Esophagus squamous epithelium (tissue), 5 donors: Measurements from ENCODE around the gene MPL. TPM values are rescaled to one million over a fixed set of nuclear protein-coding genes. Genes with fewer than 3 reads are reported as not detected.
"Not testable (repeated sequence)": the region's sequence is repeated elsewhere in the genome, so short reads cannot be mapped to it uniquely, and the experiment has no call there.

Experiments used
- DNase-seq: peaks from one replicate; lab custom pipeline; 2025; lab: John Stamatoyannopoulos, UW
- H3K27ac ChIP-seq, 4 donors: fragments of 200-600 bp; sonication (generic); one replicate each; pipeline ENCODE4 v1.5.1; 2016 to 2019; ENCODE audit warnings: mild to moderate bottlenecking in 1 of 4
- H3K27me3 ChIP-seq, 4 donors: fragments of 200-600 bp; sonication (generic); 1 replicate in 3 of 4; 2 replicates in 1 of 4; pipeline versions ENCODE4 v1.5.1 to v1.6.0; 2017 to 2021; ENCODE audit warnings: antibody characterized with exemption in 1 of 4
- H3K36me3 ChIP-seq, 3 donors: fragments of 200-600 bp; sonication (generic); one replicate each; pipeline ENCODE4 v1.5.1; 2016 to 2019
- H3K4me1 ChIP-seq, 3 donors: fragments of 200-600 bp; sonication (generic); one replicate each; pipeline ENCODE4 v1.5.1; 2017 to 2019
- H3K4me3 ChIP-seq, 4 donors: fragments of 200-600 bp; sonication (generic); 1 replicate in 3 of 4; 2 replicates in 1 of 4; pipeline ENCODE4 v1.5.1; 2016 to 2019; ENCODE audit warnings: mild to moderate bottlenecking in 2 of 4, moderate library complexity in 1 of 4
- H3K9me3 ChIP-seq, 3 donors: fragments of 200-600 bp; sonication (generic); one replicate each; pipeline ENCODE4 v1.5.1; 2016 to 2019
- CTCF ChIP-seq, 6 experiments: fragments of 450-650 bp in 4 of 6; fragments of 200-600 bp in 2 of 6; sonication (generic) in 2 of 6; IDR thresholded peaks; one replicate each; pipeline ENCODE4 v1.5.1; 2016 to 2019; ENCODE audit warnings: antibody characterized with exemption in 6 of 6, mild to moderate bottlenecking in 4 of 6, moderate library complexity in 4 of 6
- POLR2A ChIP-seq, 4 donors: fragments of 450-650 bp; IDR thresholded peaks; one replicate each; pipeline ENCODE4 v1.6.1; 2017; ENCODE audit warnings: antibody characterized with exemption in 4 of 4, mild to moderate bottlenecking in 4 of 4, moderate library complexity in 3 of 4
- WGBS, 2 donors: methylation state at CpG; one replicate each; pipeline ENCODE4 v1.1.5; 2018; 5-methylcytosine and 5-hydroxymethylcytosine counted together
- intact Hi-C: fragments of 100-400 bp; cut with DNase I; formaldehyde crosslinking; loops from one replicate; pipeline ENCODE4 v1.15.0; 2022
- total RNA-seq, 4 donors: library from RNA; depleted of rRNA; stranded (reverse); fragments of >200 nt; gene quantifications; one replicate each; pipeline ENCODE4 v1.1.0, GENCODE V29; 2016
- donor health status: DM: yes; HTN: yes; CAD: no.

Gene MPL
- total RNA-seq, 4 donors from 2014 or later, result not detected

- H3K27ac ChIP-seq, result peak overlapping the region; percentile 94 to 99 (median 97)
- no peaks in the 10 kb centered on the region for H3K27me3 ChIP-seq
- TF ChIP-seq POLR2A (IDR thresholded peaks at IDR 0.05), result no peak
- TF ChIP-seq CTCF (IDR thresholded peaks at IDR 0.05), result peak in 1 of 6 experiments; percentile 5
- H3K9me3 ChIP-seq, result no peaks in the 10 kb centered on the region
- peaks cover 18 to 56% (median 28%) of the 10 kb centered on the region in 3 donors for H3K4me1 ChIP-seq
- H3K4me3 ChIP-seq, result peak overlapping the region; percentile 70 to 86 (median 85)
- intact Hi-C loops, result no loop called here
- no peak for DNase-seq
- WGBS, 2 donors, result 0 to 4% methylated on average over 4 to 9 of the region's 48 CpGs
- peaks cover 28 to 35% (median 30%) of the 10 kb centered on the region in 3 donors for H3K36me3 ChIP-seq
Observed at GRCh38 chr1:43367026-43367903, 29.6 kb downstream of the MPL start.

DNA sequence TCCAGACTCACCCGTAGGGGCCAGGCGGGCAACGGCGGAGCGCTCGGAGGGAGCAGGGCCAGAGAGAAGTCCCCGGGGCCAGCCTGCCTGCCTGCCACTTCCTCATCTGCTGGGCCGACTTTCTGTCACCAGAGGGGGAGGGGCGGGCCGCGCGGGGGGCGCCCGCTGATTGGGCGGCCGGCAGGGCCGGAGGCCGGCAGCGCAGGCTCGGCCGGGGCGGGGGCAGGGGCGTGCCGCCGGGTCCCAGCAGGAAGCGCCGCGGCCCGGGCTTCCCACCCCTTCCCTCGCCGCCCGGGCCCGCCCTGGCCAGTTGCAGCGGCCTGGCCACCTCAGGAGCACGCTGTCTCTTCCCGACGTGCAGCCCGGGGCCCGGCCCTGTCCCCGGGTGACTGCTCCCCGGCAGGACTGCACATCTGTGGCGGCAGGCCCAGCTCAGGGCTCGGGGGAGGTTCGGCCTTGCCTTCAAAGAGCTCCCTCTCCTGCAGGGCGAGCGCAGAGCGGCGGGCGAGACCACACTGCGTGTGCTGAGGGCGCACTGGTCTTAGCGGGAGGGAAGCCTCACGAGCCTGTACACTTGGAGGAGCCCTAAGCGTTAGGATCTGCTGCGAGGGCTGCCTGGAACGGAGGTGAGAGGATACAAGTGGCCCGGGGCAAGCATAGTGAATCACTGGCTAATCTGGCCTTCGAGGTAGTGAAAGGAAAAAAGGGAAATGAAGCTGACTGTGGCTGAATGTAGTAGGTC is 30.5 kb downstream of the MPL start, which contains the start of gene ELOVL1:
TSS of gene ELOVL1 (minus strand) at position 108 of the 742 bp plus-strand sequence. CDS start 2,402 bp downstream, outside the sequence.
- H3K4me1 ChIP-seq, result peaks cover 18 to 64% (median 31%) of the 10 kb centered on the region in 3 donors
- WGBS, 2 donors, result 0% methylated on average over 2 to 5 of the region's 58 CpGs
- DNase-seq, result peak; percentile 67
- H3K27ac ChIP-seq, result peak within 1 kb of the TSS; percentile 94 to 99 (median 97)
- no peaks in the 10 kb centered on the region for H3K27me3 ChIP-seq
- peak within 1 kb of the TSS; percentile 70 to 86 (median 85) for H3K4me3 ChIP-seq
- intact Hi-C loops, result no loop called here
- H3K9me3 ChIP-seq, result no peaks in the 10 kb centered on the region
- peak in 3 of 4 donors; percentile 16 to 86 (median 69) for TF ChIP-seq POLR2A (IDR thresholded peaks at IDR 0.05)
- peak in 4 of 6 experiments; percentile 16 to 24 (median 22) for TF ChIP-seq CTCF (IDR thresholded peaks at IDR 0.05)
- peaks cover 22 to 27% (median 24%) of the 10 kb centered on the region in 3 donors for H3K36me3 ChIP-seq

DNA sequence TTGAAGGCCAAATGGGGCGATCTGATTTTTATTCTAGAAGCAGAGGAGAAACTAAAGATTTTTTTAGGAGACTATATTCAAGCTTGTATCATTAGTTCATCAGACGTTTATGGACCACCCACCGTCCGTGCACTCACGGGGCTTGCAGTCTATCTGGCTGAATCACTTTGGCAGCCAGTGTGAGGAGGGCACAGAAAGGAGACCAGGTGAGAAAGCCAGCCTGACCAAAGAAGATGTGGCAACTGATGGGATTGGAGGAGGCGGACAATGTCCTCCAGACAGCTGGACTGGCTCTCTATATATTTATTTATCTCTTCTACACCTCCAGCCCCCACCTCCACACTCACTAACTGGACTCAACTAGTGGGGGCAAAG is 31.0 kb downstream of the MPL start:
- Histone ChIP-seq H3K4me1 (peaks cover 18 to 66% (median 36%) of the 10 kb centered on the region in 3 donors), H3K36me3 (peaks cover 17 to 21% (median 18%) of the 10 kb centered on the region in 3 donors), H3K27me3 (no peaks in the 10 kb centered on the region), H3K4me3 (peak overlapping the region; percentile 70 to 86 (median 85)), H3K27ac (peak overlapping the region; percentile 94 to 99 (median 97)), H3K9me3 (no peaks in the 10 kb centered on the region)
- WGBS, 2 donors, result 13 to 14% methylated on average over 6 of the region's 6 CpGs
- intact Hi-C loops, result no loop called here
- TF ChIP-seq POLR2A (IDR thresholded peaks at IDR 0.05) (no peak), CTCF (IDR thresholded peaks at IDR 0.05) (no peak)
- no peak for DNase-seq

- H3K27me3 ChIP-seq, H3K4me3 ChIP-seq, H3K27ac ChIP-seq, intact Hi-C loops, H3K36me3 ChIP-seq, DNase-seq, H3K9me3 ChIP-seq: not testable (repeated sequence)
- peaks cover 18 to 62% (median 40%) of the 10 kb centered on the region in 3 donors for H3K4me1 ChIP-seq
- 95% methylated on average over 6 of the region's 6 CpGs for WGBS, 2 donors
Observed at GRCh38 chr1:43369779-43370178, 32.2 kb downstream of the MPL start.

GRCh38 chr1:43370564-43370963 is 32.9 kb downstream of the MPL start:
- no peak overlapping the region for H3K27ac ChIP-seq
- DNase-seq, result no peak
- TF ChIP-seq CTCF (IDR thresholded peaks at IDR 0.05) (no peak), POLR2A (IDR thresholded peaks at IDR 0.05) (no peak)

More at GRCh38 chr1:43370564-43370963, 32.9 kb downstream of the MPL start:
- no peaks in the 10 kb centered on the region for H3K9me3 ChIP-seq
- intact Hi-C loops, result no loop called here
- H3K4me3 ChIP-seq, result no peak overlapping the region
- H3K27me3 ChIP-seq, result no peaks in the 10 kb centered on the region
- H3K4me1 ChIP-seq, result peaks cover 18 to 54% (median 33%) of the 10 kb centered on the region in 3 donors
- whole genome bisulfite sequencing, 2 donors, result 83 to 87% methylated on average over 4 of the region's 4 CpGs
- H3K36me3 ChIP-seq, result peaks cover 0 to 2% (median 0%) of the 10 kb centered on the region in 3 donors
